ENCODE results near the gene PTPRM.

DNA sequence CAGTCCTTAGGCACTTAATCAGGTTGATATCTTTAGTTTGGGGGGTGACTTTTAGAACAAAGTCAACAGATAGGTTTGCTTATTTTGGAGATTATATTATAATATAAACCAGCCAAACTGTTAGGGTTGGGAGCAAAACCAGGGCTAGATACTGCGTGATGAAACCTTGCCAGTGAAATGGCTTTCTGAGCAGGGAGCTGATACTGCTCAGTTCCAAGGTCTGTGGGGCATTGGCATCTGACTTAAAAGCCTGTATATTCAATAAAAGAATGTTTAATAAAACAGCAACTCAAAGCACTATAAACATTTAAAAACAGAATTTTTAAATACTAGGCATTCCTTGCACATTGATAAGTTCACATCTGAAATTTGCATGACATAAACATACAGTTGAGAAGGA is 19.3 kb downstream of the PTPRM start:
- TF ChIP-seq, protein P1, sequence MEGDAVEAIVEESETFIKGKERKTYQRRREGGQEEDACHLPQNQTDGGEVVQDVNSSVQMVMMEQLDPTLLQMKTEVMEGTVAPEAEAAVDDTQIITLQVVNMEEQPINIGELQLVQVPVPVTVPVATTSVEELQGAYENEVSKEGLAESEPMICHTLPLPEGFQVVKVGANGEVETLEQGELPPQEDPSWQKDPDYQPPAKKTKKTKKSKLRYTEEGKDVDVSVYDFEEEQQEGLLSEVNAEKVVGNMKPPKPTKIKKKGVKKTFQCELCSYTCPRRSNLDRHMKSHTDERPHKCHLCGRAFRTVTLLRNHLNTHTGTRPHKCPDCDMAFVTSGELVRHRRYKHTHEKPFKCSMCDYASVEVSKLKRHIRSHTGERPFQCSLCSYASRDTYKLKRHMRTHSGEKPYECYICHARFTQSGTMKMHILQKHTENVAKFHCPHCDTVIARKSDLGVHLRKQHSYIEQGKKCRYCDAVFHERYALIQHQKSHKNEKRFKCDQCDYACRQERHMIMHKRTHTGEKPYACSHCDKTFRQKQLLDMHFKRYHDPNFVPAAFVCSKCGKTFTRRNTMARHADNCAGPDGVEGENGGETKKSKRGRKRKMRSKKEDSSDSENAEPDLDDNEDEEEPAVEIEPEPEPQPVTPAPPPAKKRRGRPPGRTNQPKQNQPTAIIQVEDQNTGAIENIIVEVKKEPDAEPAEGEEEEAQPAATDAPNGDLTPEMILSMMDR (IDR thresholded peaks at IDR 0.05) = no peak
- TF ChIP-seq POLR2AphosphoS5 (IDR thresholded peaks at IDR 0.05; ENCODE audit: low read depth, low read length) (no peak), SIN3A (IDR thresholded peaks at IDR 0.05; ENCODE audit: borderline replicate concordance, insufficient read depth, low read depth, low read length) (no peak)
- TF ChIP-seq, protein P2, sequence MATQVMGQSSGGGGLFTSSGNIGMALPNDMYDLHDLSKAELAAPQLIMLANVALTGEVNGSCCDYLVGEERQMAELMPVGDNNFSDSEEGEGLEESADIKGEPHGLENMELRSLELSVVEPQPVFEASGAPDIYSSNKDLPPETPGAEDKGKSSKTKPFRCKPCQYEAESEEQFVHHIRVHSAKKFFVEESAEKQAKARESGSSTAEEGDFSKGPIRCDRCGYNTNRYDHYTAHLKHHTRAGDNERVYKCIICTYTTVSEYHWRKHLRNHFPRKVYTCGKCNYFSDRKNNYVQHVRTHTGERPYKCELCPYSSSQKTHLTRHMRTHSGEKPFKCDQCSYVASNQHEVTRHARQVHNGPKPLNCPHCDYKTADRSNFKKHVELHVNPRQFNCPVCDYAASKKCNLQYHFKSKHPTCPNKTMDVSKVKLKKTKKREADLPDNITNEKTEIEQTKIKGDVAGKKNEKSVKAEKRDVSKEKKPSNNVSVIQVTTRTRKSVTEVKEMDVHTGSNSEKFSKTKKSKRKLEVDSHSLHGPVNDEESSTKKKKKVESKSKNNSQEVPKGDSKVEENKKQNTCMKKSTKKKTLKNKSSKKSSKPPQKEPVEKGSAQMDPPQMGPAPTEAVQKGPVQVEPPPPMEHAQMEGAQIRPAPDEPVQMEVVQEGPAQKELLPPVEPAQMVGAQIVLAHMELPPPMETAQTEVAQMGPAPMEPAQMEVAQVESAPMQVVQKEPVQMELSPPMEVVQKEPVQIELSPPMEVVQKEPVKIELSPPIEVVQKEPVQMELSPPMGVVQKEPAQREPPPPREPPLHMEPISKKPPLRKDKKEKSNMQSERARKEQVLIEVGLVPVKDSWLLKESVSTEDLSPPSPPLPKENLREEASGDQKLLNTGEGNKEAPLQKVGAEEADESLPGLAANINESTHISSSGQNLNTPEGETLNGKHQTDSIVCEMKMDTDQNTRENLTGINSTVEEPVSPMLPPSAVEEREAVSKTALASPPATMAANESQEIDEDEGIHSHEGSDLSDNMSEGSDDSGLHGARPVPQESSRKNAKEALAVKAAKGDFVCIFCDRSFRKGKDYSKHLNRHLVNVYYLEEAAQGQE (IDR thresholded peaks at IDR 0.05; ENCODE audit: insufficient read depth in 1 of 2, low read depth in 2 of 2, low read length in 1 of 2) = no peak

Measured in Panc1 (cell line).